Measurements from ENCODE around the gene VSTM4.

The VSTM4 gene

DNA sequence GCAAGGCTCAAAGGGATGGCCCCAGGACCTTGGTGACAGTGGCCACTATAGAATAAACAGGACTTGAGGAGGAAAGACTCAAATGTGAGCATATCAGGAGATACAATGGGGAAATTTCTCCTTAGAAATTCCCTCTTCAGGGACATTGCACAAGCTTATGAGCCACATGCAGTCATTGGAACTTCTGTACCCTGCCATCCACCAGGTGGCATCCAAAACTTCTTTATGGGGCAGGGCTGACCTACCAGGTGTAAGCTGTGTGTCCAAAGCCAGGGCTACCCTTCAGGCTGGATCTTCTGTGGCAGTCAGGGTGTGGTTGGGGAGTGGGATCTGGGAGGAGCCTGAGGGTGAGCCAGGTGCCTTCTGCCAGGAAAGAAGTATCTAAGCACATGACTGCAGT lies 139.1 kb downstream of the VSTM4 start:
- DNase-seq (ENCODE audit: low read depth): peak; percentile 13
- no peak overlapping the region for H3K4me3 ChIP-seq (ENCODE audit: low read length)
- TF ChIP-seq, protein P1, sequence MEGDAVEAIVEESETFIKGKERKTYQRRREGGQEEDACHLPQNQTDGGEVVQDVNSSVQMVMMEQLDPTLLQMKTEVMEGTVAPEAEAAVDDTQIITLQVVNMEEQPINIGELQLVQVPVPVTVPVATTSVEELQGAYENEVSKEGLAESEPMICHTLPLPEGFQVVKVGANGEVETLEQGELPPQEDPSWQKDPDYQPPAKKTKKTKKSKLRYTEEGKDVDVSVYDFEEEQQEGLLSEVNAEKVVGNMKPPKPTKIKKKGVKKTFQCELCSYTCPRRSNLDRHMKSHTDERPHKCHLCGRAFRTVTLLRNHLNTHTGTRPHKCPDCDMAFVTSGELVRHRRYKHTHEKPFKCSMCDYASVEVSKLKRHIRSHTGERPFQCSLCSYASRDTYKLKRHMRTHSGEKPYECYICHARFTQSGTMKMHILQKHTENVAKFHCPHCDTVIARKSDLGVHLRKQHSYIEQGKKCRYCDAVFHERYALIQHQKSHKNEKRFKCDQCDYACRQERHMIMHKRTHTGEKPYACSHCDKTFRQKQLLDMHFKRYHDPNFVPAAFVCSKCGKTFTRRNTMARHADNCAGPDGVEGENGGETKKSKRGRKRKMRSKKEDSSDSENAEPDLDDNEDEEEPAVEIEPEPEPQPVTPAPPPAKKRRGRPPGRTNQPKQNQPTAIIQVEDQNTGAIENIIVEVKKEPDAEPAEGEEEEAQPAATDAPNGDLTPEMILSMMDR (IDR thresholded peaks at IDR 0.05; ENCODE audit: insufficient read depth, low read depth, low read length, missing control alignments): peak; percentile 17

DNA sequence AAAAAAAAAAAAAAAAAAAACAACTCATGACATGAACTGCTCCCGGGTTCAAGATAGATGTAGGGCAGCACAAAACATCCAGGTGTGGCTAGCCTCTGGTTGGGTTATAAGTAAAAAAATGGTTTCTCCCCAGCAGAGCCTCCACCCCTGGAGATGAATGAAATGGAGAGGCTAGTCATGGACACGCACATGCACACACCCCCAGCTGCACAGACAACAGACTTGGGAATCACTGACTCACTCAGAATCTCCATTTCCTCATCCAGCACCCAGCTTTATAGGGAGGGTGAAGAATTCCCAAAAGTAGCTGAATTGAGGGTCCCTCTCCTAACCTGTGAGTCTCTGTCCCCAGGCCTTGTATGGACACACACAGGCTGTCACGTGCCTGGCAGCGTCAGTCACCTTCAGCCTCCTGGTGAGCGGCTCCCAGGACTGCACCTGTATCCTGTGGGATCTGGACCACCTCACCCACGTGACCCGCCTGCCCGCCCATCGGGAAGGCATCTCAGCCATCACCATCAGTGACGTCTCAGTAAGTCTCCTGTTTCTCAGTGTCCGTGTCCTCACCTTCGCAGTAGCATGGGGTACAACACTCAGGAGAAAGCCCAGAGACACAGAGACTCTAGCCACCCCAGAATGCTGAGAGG lies 140.7 kb downstream of the VSTM4 start:
- TF ChIP-seq, protein P1 (IDR thresholded peaks at IDR 0.05; ENCODE audit: insufficient read depth, low read depth, low read length, missing control alignments): no peak
- H3K4me3 ChIP-seq (ENCODE audit: low read length): no peak overlapping the region
- no peak for DNase-seq (ENCODE audit: low read depth)

DNA sequence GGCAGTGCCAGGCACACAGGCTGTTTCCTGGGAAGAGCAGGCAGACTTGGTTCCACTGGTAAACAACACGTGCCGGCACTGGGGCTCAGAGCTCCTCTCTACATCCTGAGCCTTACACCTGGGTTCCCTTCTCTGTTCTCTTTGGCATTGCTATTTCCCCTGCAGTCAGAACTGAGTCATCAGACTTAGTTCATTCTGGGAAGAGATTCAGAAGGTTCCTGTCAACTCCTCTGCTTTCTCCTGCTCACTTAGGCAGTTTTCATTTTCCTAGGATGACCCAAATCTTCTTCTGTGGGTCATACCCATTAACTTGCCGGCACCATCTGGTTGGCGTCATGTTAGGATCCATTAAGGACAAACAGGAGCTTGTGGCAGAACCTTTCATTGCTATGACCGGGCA lies 142.3 kb downstream of the VSTM4 start:
- DNase-seq (ENCODE audit: low read depth): no peak
- TF ChIP-seq, protein P1 (IDR thresholded peaks at IDR 0.05; ENCODE audit: insufficient read depth, low read depth, low read length, missing control alignments): no peak

DNA sequence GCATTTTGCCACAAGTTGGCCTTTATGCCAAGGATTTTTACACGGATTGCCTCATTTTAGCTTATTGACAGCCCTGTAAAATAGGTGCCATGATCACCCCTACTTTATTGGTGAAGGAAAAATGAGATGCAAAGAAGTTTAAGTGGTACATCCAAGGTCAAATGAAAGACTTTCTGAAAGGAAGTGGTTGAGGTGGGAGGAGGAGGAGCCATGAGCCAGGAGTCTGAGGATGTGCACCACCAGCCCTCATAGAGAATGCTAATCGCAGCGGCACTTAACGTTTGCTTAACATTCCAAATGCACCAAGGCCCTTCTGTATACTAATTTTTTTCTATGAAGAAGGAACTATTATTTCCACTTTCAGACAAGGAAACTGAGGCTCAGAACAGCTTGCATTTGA lies 144.7 kb downstream of the VSTM4 start:
- no peak overlapping the region for H3K4me3 ChIP-seq (ENCODE audit: low read length)
- no peak for DNase-seq (ENCODE audit: low read depth)
- TF ChIP-seq, protein P1 (IDR thresholded peaks at IDR 0.05; ENCODE audit: insufficient read depth, low read depth, low read length, missing control alignments): no peak

More for the DNA sequence above, 142.3 kb downstream of the VSTM4 start:
- H3K4me3 ChIP-seq (ENCODE audit: low read length): no peak overlapping the region

DNA sequence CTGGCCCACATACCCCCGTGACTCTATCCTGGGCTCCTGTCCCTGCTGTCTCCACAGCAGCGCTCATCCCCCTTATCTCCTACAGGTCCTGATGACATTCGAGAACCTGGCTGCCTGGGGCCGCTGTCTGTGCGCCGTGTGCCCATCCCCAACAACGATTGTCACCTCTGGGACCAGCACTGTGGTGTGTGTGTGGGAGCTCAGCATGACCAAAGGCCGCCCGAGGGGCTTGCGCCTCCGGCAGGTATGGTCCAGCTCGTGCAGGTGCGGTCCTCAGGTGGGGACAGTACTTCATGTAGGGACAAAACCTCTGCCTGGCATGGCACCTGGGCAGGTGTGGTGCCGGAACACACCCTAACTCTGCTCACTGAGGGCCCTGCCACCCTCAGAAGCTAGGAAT lies 145.3 kb downstream of the VSTM4 start:
- no peak overlapping the region for H3K4me3 ChIP-seq (ENCODE audit: low read length)
- DNase-seq (ENCODE audit: low read depth): no peak
- TF ChIP-seq, protein P1 (IDR thresholded peaks at IDR 0.05; ENCODE audit: insufficient read depth, low read depth, low read length, missing control alignments): no peak

DNA sequence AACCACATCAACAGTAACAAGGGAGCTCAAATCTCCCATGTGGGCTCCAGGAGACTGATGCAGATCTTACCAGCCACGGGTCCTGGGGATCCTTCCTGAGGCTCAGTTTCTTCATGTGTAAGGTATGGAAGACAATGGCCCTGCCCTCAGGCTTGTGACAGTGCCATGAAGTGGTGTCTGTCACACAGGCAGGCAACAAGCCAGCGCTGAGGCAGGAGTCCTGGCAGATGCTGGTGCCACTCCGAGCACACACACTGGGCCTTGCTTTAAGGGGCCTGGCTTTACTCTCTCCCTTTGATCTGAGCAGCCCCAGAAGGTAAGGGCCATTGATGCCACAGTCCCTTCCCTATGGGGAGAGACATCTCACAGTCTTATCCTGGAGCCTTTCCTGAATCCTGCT lies 147.3 kb downstream of the VSTM4 start:
- no peak overlapping the region for H3K4me3 ChIP-seq (ENCODE audit: low read length)
- no peak for DNase-seq (ENCODE audit: low read depth)
- TF ChIP-seq, protein P1 (IDR thresholded peaks at IDR 0.05; ENCODE audit: insufficient read depth, low read depth, low read length, missing control alignments): no peak

DNA sequence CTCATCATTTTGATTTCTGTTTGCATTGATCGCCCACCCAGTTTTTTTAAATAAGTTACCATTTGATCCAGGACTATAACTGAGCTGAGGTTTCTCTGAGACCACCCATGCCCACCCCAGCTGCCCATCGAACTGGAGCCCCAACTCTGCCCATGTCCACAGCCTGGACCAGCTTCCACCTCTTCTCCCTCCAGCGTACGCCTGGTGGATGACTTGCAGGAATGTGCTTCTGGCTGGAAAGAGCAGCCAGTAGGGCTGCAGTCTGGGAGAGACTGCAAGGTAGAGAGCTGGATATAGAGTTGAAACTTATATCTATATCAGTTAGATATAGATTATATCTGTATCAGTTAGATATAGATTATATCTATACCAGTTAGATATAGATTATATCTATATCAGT lies 149.9 kb downstream of the VSTM4 start:
- H3K4me3 ChIP-seq (ENCODE audit: low read length): no peak overlapping the region
- no peak for DNase-seq (ENCODE audit: low read depth)
- TF ChIP-seq, protein P1 (IDR thresholded peaks at IDR 0.05; ENCODE audit: insufficient read depth, low read depth, low read length, missing control alignments): no peak
